ENCODE measurements around the gene DDX46.

DNA sequence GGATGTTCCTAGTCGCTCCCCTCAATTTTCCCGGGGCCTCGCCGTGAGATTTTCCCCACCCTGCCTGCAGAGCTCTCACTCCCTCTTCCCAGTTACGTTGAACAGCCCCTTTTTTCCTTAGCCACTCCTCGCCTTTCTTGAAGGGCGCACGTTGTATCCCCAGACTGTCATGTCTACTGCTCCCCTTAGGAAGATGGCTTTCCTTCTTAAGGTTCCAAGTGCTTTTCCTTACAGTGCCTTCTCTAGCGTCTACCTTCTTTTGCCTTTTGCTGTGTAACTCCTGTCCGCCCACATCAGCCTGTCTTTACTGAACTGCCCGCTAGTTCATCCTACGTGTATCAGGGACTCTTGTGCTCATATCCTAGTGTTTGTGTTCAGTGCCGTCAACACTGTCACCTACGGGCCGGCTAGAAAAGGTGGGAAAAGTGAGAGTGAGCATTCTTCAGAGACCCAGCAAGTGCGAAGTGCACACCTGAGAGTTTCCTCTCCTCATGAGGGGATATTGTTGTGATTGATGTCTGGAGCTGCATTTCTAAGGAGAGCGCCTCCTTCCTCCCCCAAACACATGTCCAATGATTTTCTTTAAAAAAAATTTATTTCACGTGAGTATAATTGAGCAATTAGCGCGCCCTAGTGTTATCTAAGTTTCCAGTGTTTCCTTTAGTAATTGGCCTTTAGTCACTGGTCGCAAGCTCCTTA is 19.5 kb upstream of the DDX46 start:
- TF ChIP-seq ZFP36 (IDR thresholded peaks at IDR 0.05; ENCODE audit: borderline replicate concordance, partially characterized antibody) (no peak), NR3C1 (IDR thresholded peaks at IDR 0.05) (no peak), RAD21 (conservative IDR thresholded peaks at IDR 0.05 in 1 of 2, IDR thresholded peaks at IDR 0.05 in 1 of 2) (peak in 1 of 2 experiments; percentile 15; a peak in 1 of 5 replicates), ZSCAN20 (CRISPR knock-in tag; IDR thresholded peaks at IDR 0.05) (no peak), JUN (IDR thresholded peaks at IDR 0.05) (no peak)
- TF ChIP-seq, protein P1, sequence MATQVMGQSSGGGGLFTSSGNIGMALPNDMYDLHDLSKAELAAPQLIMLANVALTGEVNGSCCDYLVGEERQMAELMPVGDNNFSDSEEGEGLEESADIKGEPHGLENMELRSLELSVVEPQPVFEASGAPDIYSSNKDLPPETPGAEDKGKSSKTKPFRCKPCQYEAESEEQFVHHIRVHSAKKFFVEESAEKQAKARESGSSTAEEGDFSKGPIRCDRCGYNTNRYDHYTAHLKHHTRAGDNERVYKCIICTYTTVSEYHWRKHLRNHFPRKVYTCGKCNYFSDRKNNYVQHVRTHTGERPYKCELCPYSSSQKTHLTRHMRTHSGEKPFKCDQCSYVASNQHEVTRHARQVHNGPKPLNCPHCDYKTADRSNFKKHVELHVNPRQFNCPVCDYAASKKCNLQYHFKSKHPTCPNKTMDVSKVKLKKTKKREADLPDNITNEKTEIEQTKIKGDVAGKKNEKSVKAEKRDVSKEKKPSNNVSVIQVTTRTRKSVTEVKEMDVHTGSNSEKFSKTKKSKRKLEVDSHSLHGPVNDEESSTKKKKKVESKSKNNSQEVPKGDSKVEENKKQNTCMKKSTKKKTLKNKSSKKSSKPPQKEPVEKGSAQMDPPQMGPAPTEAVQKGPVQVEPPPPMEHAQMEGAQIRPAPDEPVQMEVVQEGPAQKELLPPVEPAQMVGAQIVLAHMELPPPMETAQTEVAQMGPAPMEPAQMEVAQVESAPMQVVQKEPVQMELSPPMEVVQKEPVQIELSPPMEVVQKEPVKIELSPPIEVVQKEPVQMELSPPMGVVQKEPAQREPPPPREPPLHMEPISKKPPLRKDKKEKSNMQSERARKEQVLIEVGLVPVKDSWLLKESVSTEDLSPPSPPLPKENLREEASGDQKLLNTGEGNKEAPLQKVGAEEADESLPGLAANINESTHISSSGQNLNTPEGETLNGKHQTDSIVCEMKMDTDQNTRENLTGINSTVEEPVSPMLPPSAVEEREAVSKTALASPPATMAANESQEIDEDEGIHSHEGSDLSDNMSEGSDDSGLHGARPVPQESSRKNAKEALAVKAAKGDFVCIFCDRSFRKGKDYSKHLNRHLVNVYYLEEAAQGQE (IDR thresholded peaks at IDR 0.05), result no peak
- TF ChIP-seq, protein P2, sequence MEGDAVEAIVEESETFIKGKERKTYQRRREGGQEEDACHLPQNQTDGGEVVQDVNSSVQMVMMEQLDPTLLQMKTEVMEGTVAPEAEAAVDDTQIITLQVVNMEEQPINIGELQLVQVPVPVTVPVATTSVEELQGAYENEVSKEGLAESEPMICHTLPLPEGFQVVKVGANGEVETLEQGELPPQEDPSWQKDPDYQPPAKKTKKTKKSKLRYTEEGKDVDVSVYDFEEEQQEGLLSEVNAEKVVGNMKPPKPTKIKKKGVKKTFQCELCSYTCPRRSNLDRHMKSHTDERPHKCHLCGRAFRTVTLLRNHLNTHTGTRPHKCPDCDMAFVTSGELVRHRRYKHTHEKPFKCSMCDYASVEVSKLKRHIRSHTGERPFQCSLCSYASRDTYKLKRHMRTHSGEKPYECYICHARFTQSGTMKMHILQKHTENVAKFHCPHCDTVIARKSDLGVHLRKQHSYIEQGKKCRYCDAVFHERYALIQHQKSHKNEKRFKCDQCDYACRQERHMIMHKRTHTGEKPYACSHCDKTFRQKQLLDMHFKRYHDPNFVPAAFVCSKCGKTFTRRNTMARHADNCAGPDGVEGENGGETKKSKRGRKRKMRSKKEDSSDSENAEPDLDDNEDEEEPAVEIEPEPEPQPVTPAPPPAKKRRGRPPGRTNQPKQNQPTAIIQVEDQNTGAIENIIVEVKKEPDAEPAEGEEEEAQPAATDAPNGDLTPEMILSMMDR (IDR thresholded peaks at IDR 0.05), result peak; percentile 34
- TF ChIP-seq, protein P3, sequence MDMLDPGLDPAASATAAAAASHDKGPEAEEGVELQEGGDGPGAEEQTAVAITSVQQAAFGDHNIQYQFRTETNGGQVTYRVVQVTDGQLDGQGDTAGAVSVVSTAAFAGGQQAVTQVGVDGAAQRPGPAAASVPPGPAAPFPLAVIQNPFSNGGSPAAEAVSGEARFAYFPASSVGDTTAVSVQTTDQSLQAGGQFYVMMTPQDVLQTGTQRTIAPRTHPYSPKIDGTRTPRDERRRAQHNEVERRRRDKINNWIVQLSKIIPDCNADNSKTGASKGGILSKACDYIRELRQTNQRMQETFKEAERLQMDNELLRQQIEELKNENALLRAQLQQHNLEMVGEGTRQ (IDR thresholded peaks at IDR 0.05), result no peak
